Left hindlimb (tissue), 1 donor: ENCODE measurements around the gene MRNIP.
"Not testable (repeated sequence)": the region's sequence is repeated elsewhere in the genome, so short reads cannot be mapped to it uniquely, and the experiment has no call there.

Experiments
- DNase-seq: peaks from one replicate; pipeline ENCODE4 v3.0.0-alpha.2; 2018

MRNIP gene

DNA sequence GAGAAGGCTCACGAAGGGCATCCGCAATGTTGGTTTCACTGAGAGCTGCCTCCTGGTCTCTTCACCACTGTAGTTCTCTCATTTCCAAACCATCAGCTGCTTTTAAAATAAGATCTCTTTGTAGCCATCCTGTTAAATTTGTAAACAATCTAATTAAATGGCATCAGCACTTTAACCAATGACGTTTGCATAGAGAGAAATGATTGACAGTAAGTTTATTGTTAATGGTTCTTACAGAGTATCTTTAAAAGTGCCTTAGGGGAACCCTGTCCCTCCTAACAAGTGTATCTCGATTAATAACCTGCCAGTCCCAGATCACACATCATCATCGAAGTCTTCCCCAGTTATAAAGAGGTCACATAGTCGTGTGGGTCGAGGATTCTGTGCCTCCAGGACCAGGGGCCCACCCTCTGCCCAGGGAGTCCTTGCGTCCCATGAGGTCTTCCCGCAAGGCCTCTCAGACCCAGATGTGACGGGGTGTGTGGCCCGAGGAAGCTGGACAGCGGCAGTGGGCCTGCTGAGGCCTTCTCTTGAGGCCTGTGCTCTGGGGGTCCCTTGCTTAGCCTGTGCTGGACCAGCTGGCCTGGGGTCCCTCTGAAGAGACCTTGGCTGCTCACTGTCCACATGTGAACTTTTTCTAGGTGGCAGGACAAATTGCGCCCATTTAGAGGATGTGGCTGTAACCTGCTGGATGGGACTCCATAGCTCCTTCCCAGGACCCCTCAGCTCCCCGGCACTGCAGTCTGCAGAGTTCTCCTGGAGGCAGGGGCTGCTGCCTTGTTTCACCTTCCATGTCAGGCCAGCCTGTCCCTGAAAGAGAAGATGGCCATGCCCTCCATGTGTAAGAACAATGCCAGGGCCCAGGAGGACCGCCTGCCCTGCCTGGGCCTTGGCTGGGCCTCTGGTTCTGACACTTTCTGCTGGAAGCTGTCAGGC lies 21.3 kb downstream of the MRNIP start:
- DNase-seq: no peak

DNA sequence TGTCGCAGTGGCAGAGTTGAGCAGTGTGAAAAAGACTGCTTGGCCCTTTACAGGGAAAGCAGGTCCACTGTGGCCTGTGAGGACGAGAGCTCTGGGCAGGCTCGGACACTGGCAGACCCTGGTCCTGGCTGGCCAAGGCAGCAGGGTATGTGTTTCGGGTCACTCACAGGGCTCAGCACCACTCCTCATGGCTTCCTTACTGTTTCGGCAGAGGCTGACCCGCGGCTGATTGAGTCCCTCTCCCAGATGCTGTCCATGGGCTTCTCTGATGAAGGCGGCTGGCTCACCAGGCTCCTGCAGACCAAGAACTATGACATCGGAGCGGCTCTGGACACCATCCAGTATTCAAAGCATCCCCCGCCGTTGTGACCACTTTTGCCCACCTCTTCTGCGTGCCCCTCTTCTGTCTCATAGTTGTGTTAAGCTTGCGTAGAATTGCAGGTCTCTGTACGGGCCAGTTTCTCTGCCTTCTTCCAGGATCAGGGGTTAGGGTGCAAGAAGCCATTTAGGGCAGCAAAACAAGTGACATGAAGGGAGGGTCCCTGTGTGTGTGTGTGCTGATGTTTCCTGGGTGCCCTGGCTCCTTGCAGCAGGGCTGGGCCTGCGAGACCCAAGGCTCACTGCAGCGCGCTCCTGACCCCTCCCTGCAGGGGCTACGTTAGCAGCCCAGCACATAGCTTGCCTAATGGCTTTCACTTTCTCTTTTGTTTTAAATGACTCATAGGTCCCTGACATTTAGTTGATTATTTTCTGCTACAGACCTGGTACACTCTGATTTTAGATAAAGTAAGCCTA lies 22.2 kb downstream of the MRNIP start:
- no peak for DNase-seq

DNA sequence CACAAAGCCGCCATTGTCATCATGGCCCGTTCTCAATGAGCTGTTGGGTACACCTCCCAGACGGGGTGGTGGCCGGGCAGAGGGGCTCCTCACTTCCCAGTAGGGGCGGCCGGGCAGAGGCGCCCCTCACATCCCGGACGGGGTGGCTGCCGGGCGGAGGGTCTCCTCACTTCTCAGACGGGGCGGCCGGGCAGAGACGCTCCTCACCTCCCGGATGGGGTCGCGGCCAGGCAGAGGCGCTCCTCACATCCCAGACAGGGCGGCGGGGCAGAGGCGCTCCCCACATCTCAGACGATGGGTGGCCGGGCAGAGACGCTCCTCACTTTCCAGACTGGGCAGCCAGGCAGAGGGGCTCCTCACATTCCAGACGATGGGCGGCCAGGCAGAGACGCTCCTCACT lies 23.7 kb downstream of the MRNIP start:
- DNase-seq: not testable (repeated sequence)

DNA sequence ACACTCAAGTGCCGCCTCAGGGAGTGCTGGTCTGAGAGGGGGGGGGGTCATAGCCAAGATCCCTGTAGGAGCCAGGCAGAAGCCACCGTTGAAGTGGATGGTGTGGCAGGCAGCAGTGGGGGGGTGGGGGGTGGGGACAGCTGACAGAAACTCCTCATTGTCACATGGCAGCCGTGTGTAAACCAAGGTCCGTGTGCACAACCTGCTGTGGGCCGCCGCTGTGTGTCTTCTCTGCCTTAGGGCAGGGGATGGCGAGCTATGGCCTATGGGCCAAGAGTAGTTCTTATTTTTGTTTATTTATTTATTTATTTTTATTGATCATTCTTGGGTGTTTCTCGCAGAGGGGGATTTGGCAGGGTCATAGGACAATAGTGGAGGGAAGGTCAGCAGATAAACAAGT lies 24.5 kb downstream of the MRNIP start:
- no peak for DNase-seq

DNA sequence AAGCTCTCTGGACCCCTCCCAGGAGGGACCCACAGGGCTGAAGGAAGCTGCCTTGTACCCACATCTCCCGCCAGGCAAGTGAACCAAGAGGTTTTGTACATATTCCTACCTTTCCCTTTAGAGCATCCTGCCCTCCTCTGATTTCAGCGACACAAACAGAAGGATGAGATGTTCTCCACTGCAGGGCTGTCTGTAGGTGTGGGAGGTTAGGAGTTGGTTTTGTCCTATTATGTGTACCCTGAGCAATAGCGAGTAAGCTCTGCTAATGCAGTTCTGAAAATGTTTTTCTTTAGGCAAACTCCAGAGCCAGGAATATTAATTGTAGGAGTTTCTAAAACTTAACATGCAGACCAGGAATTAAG lies 24.9 kb downstream of the MRNIP start:
- DNase-seq: peak; percentile 8

DNA sequence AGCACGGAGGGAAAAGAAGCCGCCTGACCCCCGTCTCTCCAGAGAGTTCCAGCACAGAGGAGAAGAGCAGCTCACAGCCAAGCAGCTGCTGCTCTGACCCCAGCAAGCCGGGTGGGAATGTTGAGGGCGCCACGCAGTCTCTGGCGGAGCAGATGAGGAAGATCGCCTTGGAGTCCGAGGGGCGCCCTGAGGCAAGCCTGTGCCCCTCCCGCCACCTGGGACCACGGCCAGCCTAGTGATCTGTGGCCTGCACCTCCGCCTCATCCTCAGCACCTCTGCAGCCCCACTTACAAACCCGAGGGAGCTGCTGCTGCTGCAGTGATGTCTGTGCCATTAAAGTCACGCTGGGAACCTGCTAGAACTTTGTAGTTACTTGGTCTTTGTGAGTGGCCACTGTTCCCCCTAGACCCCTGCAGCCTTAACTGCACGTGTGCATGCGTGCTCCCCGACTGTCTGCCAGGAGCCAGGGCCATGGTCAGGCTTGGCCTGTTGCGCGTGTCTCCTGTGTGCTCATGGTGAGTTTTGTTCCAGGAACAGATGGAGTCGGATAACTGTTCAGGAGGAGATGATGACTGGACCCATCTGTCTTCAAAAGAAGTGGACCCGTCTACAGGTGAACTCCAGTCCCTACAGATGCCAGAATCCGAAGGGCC lies 25.4 kb downstream of the MRNIP start:
- DNase-seq: peak; percentile 12

DNA sequence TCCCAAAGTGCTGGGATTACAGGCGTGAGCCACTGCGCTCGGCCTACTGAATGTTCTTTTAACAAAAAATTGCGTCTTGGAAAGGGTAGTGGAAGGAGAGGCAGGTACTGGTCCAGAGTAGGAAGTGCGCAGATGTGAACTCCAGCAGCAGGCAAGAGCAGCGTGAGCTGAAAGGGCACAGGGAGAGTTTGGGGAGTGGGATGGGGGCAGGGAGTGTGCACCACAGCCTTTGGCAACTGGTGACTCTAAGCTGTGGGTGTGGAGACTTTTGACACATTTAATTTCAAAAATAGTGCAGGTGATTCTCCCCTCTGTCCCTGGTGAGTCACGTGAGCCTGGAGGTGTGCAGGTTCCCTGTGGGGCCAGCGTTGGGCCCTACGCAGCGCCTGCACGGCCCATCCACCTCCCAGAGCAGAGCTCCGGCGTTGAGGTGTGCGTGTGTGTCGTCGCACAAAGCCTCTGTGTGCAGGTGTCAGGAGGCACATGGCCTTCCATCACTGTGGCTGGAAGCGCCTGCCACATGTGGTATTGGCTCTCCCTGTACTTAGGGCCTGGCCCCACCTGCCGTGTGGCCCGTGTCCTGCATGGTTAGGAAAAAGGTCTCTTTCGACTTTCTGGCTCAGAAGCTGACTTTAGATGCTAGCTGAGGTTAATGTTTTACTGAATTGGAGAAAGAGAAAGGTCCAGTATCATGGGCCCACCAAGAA lies 26.4 kb downstream of the MRNIP start:
- DNase-seq: peak; percentile 25

DNA sequence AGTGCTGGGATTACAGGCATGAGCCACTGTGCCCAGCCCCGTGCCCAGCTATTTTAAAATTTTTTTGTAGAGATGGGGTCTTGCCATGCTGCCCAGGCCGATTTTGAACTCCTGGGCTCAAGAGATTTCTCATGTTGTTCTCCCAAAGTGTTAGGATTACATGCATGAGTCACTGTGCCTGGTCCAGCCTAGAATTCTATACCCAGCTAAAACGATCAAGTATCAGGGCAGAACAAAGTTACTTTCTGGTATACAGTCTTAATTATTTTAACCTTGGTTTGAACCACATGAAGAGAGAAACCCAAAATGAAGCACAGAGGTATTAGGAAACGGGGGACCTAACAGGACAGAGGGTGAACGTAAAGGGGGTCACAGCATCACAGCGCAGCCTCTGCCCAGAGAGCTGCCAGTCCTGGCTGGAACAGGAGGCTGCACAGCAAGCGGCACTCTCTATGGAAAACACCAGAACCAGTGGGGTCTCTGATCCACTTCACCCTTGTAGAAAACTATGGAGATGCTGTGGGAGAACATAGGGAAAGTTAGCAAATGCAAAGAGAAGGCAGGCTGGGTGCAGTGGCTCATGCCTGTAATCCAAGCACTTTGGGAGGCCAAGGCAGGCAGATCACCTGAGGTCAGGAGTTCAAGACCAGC lies 27.7 kb downstream of the MRNIP start:
- peak; percentile 16 for DNase-seq

DNA sequence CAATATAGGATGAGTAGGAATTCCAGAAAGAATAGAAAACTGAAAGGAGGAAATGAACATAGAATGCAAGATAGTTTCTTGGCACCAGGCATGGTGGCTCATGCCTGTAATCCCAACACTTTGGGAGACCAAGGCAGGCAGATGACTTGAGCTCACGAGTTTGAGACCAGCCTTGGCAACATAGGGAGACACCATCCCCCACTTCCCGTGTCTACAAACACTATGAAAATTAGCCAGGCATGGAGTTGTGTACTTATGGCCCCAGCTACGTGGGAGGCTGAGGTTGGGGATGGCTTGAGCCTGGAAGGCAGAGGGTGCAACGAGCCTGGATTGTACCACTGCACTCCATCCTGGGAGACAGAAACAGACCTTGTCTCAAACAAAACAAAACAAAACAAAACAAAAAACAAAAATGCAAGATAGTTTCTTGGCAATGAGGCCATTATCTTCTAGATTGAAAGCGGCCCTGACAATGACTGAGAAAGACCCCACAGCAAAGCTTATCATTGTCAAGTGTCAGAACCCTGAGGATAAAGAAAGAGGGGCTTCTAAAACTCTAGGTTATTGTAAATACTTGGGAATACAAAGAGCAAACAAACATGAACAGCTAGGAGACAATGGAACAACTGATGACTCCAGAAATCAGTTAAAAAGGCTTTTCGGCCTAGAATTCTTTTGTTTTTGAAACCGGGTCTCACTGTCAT lies 28.7 kb downstream of the MRNIP start:
- DNase-seq: no peak

DNA sequence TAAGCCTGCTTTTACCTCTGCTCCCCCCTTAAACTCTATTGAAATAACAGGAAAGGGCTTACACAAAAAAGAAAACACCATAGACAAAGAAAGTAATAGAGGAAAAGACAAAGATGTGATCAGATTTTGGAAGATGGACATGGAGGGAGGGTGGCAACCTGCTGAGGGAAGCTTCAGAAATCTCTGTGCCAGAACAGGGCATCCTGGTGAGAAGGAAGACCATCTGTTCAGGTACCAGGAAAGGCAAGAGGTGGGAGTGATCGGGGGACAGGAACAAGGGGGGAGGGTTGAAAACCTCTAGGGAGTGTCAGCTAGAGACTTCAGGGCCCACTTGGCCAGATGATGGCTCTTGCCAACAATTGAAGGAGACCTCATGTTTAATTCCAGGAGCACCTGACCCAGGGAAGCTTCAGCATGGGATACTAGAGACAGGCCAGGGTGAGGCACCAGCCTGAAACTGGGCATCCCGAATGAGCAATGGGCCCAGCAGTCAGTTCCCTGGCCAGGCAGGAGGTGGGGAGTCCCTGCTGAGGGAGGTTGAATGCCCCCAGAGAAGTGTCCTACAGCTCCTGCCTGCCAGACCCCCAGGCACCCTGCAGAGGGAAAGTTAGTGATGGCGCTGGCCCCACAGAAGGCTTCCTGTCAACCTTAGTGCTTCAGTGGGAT lies 29.7 kb downstream of the MRNIP start:
- peak; percentile 8 for DNase-seq

DNA sequence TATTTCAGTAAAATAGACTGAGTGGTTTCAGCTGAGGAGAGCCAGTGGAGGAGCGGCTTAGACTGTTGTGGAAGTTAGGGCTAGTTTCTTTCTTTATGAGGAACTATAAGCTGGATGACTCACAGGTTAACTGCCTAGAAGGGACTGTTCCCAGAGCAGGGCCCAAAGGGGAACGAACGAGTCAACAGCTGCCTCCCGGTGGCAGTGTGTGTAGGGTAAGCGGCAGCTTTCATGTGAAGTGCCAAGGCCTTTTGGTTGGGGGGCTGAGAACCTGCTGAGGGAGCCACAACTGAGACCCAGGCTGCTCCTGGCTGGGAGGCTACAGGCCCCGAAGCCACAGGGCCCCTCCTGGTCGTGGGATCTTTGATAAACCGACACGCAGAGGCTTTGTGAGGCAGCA lies 30.9 kb downstream of the MRNIP start:
- DNase-seq: no peak

DNA sequence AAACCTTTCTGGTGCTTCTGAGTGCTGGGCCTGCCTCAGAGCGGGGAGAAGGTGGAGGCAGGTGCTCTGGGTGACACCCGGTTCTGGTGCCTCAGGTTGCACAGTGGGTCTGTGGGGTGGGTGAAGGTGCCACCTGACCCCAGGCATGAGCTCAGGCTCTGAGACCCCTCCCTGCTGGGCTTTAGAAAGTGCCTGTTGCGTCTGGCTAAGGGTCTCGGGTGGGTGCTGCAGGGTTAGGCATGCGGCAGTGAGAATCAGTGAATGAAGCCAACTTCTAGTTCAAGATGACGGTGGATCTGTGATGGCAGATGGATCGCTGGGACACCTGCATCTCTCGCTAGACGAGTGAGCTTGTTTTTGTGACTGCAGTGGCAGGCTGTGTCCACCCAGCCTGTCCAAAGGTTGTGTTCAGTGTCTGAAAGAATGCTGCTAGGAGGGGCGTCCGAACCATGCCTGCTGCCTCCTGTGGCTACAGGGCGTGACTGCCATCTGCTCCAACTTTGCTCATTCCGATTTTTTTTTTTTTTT lies 32.9 kb downstream of the MRNIP start:
- DNase-seq: peak; percentile 20

DNA sequence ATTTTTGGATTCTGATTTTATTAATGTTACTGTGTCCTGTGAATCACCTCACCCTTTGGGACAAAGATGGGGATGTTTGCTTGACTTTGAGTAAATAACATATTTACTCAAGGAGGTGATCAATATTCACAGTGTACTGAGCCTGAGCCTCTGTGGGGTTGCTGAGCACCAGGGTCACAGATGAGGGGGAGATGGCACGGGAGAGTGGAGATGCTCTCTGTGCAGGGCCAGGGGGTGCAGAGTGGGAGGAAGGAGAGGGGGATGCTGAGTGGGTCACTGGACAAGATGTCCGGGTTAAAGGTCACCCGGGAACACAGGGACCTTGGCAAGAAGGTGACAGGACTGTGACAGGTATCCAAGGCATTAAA lies 33.9 kb downstream of the MRNIP start:
- DNase-seq: peak; percentile 10

DNA sequence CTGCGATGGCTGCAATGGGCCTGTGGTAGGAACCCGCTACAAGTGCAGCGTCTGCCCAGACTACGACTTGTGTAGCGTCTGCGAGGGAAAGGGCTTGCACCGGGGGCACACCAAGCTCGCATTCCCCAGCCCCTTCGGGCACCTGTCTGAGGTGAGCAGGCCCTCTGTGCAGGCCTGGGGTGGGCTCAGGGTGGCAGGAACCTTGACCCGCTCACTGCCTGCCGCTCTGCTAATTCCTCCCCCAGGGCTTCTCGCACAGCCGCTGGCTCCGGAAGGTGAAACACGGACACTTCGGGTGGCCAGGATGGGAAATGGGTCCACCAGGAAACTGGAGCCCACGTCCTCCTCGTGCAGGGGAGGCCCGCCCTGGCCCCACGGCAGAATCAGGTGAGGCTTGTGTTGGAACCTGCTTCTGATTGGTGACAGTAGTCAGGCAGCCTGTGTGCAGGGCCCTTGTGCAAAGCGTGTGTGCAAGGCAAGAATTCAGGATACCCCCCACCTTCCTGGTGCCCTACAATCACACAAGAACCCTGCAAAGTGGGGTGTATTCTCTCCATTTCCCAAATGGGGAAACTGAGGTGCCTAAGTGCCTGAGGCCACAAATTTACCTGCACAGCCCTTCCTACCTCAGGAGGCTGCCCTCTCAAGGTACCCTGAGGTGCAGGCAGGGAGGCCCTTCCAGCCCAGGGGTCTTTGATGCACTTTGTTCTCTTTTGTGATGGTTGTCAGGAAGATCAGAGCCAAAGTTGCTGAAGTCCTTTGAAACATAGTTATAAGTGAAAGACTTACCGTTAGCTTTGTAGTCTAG lies 34.5 kb downstream of the MRNIP start:
- DNase-seq: peak; percentile 25

DNA sequence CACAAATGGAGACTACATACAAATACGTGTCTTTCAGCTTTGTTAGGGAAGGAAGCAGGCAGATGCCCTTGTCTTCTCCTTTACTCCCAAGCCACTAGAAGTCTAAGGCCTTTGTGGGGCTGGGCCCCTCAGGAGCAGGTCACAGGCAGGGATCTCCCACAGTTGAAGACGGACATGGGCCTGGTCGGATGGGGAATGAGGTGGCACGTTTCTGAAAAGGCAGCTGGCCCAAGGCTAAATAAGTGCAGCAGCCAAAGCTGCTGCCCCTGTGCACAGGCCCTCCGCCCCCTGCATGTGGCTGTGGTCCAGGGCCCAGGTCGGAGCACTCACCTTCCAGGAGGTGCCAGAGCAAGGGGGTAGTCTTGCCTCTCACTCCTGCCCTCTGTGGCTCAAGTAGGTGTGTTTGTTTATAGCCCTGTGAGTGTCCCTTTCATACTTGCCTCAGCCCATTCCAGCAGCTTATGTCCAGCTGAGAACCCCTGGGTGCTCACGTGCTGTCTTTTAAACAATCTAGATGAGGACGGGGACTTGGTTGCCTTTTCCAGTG lies 36.1 kb downstream of the MRNIP start:
- DNase-seq: no peak

DNA sequence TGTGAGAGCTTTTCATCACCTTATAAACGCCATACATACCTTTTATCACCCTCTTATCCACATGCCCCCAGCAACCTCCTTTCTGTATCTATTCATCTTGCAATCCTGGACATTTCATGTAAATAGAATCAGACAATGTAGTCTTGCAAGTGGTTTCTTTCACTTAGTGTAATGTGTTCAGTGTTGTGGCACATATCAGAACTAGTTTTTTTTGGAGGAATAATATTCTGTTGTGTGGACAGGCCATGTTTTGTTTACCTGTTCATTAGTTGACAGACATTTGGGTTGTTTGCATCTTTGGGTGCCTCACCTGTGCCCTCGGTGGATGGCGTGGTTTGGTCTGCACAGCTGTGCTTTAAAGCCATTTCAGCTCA lies 36.6 kb downstream of the MRNIP start:
- no peak for DNase-seq

DNA sequence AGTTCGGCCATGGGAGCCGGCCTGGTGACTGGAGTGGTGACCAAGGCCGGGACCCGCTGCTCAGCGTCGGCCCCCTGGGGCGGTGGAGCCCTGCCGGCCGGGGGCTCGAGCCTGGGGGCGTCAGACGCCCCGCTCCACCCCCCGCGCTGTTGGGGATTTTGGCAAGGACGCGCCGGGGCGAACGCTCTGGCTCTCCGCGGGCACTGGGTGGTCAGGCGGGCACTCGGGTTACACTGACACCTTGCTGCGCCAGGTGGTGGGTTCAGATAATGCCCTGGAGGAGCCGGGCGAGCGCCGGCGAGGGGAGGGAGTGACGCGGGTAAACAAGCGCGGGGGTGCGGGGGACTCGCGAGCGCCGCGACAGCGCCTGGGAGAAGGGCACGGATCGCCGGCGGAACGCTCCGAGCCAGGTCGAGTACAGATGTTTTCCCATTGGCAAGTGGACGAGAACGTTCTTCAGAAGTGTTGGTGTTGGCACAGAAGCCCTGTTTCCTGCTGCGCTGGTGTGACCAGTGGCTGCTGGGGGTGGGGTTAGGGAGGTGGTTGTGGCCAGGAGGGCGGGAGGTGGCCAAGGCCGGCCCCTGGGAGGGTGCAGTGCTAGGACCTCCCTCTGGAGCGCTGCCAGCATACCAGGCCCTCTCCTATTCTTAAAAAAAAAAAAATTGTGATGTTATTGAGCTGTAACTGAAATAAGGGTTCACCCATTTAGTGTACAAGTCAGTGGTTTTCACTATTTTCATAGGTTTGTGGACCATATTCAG lies 37.1 kb downstream of the MRNIP start:
- peak; percentile 96 for DNase-seq

DNA sequence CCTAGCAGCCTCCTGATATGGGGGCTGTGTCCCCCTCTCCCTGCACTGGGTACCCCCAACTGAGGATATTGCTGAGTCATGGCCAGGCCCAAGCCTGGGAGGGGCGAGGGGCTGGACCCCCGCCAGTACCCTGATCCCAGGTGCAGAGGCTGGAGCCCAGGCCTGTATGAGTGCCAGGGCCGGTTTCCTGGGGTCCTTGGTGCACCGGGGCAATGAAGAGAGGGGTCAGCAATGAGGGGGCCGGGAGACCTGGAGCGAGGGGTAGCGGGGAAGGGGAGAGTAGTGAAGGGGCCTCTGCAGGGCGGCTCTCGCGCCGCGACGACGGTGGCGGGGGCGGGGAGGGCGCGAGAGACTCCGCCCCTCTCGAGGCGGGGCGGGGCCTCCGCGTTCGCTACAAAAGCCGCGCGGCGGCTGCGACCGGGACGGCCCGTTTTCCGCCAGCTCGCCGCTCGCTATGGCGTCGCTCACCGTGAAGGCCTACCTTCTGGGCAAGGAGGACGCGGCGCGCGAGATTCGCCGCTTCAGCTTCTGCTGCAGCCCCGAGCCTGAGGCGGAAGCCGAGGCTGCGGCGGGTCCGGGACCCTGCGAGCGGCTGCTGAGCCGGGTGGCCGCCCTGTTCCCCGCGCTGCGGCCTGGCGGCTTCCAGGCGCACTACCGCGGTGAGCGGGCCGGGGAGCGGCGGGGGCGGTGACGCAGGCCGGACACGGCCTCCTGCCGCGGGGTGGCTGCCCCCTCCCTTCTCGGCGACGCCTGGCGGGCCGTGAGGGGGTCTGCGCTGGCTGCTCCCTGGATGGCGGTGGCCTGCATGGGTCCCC lies 37.9 kb downstream of the MRNIP start, which contains the start of gene SQSTM1:
Gene SQSTM1 (plus strand): TSS at position 423 of the 815 bp plus-strand sequence. CDS start 32 bp downstream, at position 455.
- peak; percentile 86 for DNase-seq
